Naive B cell (primary cell): ENCODE data around the gene DZIP3. TPM values are rescaled to one million over a fixed set of nuclear protein-coding genes. Genes with fewer than 3 reads are reported as not detected.
"Not testable (repeated sequence)": the region's sequence is repeated elsewhere in the genome, so short reads cannot be mapped to it uniquely, and the experiment has no call there.

Experiments used
- ATAC-seq, 2 donors: fragments of 150-1000 bp; cut with Tn5 transposase; 2 replicates each; pipeline ENCODE4 v1.10.0; 2021; ENCODE audit warnings: low read depth in 2 of 2, mild to moderate bottlenecking in 2 of 2, moderate library complexity in 2 of 2
- DNase-seq: peaks from one replicate; pipeline ENCODE4 v3.0.0; 2022
- H3K27ac Mint-ChIP-seq, 6 donors: one replicate each; pipeline ENCODE4 v1.8.0; 2020 to 2022; ENCODE audit warnings: mild to moderate bottlenecking in 6 of 6, mixed read lengths in 6 of 6, moderate library complexity in 5 of 6, inconsistent platforms in 2 of 6
- H3K27me3 Mint-ChIP-seq, 3 donors: one replicate each; pipeline ENCODE4 v1.8.0; 2021 to 2022; ENCODE audit warnings: mixed read lengths in 3 of 3, mild to moderate bottlenecking in 1 of 3
- H3K36me3 Mint-ChIP-seq, 2 donors: one replicate each; pipeline ENCODE4 v1.8.0; 2020 to 2022; ENCODE audit warnings: mixed read lengths in 2 of 2, inconsistent platforms in 1 of 2, mild to moderate bottlenecking in 1 of 2
- H3K4me1 Mint-ChIP-seq, 3 donors: one replicate each; pipeline ENCODE4 v1.8.0; 2020 to 2022; ENCODE audit warnings: mixed read lengths in 3 of 3, inconsistent platforms in 1 of 3, mild to moderate bottlenecking in 1 of 3, moderate library complexity in 1 of 3
- H3K4me3 Mint-ChIP-seq, 8 donors: one replicate each; pipeline ENCODE4 v1.8.0; 2020 to 2022; ENCODE audit warnings: mild to moderate bottlenecking in 8 of 8, mixed read lengths in 8 of 8, moderate library complexity in 8 of 8, inconsistent platforms in 2 of 8
- H3K9me3 Mint-ChIP-seq, 7 donors: one replicate each; pipeline ENCODE4 v1.8.0; 2020 to 2022; ENCODE audit warnings: mixed read lengths in 7 of 7, mild to moderate bottlenecking in 5 of 7, inconsistent platforms in 2 of 7, moderate library complexity in 1 of 7
- polyA plus RNA-seq, 6 donors: library from polyadenylated mRNA; unstranded; fragments of 300-500 nt; fragmentation: Illumina TruSeq; gene quantifications; one replicate each; pipeline ENCODE4 v1.2.3, GENCODE V29; 2021; ENCODE audit warnings: low read depth in 6 of 6

The DZIP3 gene
- polyA plus RNA-seq, 6 donors from 2014 or later: 10.0 to 21.7 (median 17.6) TPM

DNA sequence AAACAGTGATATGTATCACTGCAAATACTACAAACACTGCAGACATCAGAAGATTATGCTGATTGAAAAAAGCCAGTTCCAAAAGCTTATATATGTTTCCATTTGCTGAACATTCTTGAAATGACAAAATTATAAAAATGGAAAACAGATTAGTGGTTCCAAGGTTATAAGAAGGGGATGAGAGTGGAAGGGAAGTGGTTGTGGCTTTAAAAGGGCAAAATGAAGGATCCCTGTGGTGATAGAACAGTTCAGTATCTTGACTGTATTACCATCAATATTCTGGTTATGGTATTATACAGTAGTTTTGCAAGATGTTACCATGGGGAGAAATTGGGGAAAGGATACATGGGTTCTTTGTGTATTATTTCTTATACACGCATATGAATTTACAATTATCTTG is 77.8 kb downstream of the DZIP3 start:
- DNase-seq: no peak
- H3K36me3 Mint-ChIP-seq: peaks cover 6% of the 10 kb centered on the region in 2 donors
- no peaks in the 10 kb centered on the region for H3K27me3 Mint-ChIP-seq
- no peaks in the 10 kb centered on the region for H3K9me3 Mint-ChIP-seq
- H3K4me3 Mint-ChIP-seq: no peak overlapping the region
- peak overlapping the region in 1 of 6 donors; percentile 24 for H3K27ac Mint-ChIP-seq
- no peak for ATAC-seq
- H3K4me1 Mint-ChIP-seq: peaks cover 15 to 26% (median 17%) of the 10 kb centered on the region in 3 donors

DNA sequence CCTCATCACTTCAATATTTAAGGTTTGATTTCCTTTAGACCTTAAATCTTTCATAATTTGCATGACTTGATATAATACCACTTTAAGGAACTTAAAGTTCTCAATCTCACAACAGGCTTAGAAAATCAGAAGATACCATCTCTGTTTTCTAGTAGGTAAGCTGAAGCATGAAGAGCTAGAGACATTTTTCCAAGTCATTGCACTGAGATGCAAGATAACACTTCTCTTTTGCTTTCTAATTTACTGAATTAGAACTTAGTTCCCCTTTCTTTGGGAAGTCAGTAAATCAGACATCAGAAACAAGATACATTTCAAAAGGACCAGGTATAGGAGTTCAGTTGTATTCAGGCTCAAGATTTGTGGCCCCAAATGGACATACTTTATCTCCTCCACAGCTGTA is 79.7 kb downstream of the DZIP3 start:
- Mint-ChIP-seq H3K27me3 (no peaks in the 10 kb centered on the region), H3K4me3 (peak overlapping the region in 6 of 8 donors; percentile 9 to 72 (median 23)), H3K9me3 (no peaks in the 10 kb centered on the region), H3K36me3 (peaks cover 6 to 10% of the 10 kb centered on the region in 2 donors), H3K4me1 (peaks cover 16 to 26% (median 18%) of the 10 kb centered on the region in 3 donors), H3K27ac (peak overlapping the region; percentile 32 to 78 (median 64))
- ATAC-seq (peak; percentile 98), DNase-seq (peak; percentile 50)

DNA sequence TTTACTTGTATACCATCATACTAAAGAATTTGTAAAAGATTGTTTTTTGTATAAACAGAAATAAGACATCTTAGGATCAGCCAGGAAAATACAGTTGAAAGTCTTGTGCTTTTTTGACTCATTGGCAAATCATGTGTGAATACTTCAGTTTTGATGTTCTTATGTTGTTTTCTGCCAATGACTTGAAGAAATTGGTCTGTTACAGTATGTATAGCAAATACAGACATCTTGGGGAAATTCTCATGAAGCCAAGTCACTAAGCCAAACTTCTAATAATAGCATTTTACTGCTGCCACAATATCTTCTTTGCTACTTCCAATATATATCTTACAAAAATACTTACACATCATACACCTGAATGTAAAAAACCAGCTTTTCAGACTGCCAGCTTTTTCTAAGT is 83.2 kb downstream of the DZIP3 start:
- DNase-seq (no peak), ATAC-seq (no peak)
- Mint-ChIP-seq H3K9me3 (no peaks in the 10 kb centered on the region), H3K27ac (no peak overlapping the region), H3K4me1 (peaks cover 11 to 18% (median 13%) of the 10 kb centered on the region in 3 donors), H3K36me3 (peaks cover 10 to 28% of the 10 kb centered on the region in 2 donors), H3K27me3 (no peaks in the 10 kb centered on the region), H3K4me3 (no peak overlapping the region)

DNA sequence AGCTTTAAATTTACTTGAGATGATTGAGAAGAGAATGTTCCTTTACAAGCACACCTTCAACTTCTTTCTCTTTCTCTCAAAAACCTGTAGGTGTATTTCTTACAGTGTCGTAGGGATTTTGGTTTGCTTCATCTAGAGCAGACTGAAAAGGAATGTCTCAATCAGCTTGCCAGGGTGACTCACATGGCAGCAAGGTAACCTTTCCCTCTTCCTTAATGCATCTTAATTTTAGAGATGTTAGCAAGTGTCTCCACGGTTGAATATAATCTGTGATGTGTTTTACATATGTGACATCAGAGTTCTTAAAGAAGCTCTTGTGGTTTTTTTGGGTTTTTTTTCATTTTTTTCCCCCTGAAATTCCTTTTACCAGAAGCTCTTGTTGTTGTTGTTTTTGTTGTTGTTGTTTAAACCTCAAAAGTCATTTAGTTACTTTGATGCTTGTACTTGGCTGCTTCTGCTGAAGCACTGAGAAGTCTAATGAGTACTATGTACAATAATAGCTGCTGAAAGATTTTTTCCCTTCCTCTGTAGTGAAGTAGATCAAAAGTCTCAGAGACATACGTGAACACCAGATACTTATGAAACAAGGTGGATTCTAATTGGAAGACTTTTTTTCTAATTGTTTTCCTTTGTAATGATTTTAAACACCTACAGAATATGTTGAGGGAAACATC is 84.6 kb downstream of the DZIP3 start:
- Mint-ChIP-seq H3K9me3 (no peaks in the 10 kb centered on the region), H3K36me3 (peaks cover 20 to 33% of the 10 kb centered on the region in 2 donors), H3K27ac (no peak overlapping the region), H3K4me3 (no peak overlapping the region), H3K4me1 (peaks cover 5 to 11% (median 7%) of the 10 kb centered on the region in 3 donors), H3K27me3 (no peaks in the 10 kb centered on the region)
- ATAC-seq (no peak), DNase-seq (no peak)

DNA sequence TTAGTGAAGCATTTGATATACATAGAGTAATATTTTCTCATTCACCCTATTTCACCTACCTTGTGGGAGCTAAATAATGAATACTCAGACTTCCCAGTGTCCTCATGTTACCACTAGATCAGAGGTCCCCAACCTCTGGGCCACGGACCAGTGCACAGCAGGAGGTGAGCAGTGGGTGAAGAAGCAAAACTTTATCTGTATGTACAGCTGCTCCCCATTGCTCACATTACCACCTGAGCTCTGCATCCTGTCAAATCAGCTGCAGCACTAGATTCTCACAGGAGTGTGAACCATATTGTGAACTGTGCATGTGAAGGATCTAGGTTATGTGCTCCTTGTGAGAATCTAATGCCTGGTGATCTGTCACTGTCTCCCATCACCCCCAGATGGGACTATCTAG is 88.3 kb downstream of the DZIP3 start:
- Mint-ChIP-seq H3K4me3 (no peak overlapping the region), H3K27me3 (no peaks in the 10 kb centered on the region), H3K9me3 (no peaks in the 10 kb centered on the region), H3K27ac (no peak overlapping the region), H3K4me1 (peaks cover 0 to 2% (median 0%) of the 10 kb centered on the region in 3 donors), H3K36me3 (peaks cover 20 to 28% of the 10 kb centered on the region in 2 donors)
- ATAC-seq (no peak), DNase-seq (no peak)

DNA sequence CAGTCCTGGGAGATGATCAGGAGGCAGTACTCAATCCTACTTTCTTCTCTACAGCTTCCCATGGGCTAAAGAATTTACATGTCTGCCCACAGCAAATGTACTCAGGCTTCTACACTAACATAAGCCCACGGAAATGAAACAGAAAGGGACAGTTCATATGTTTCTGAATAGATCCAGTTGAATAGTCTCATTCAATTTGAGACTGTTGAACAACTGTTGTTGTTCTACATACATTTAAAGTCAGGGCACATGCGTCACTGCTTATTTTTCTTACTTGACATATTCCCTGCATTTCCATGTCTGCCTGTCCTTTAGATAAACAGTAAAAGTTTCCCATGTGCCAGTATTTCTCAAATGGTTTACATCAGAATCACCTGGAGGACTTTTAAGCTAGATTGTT is 102.8 kb downstream of the DZIP3 start:
- not testable (repeated sequence) for DNase-seq, H3K4me3 Mint-ChIP-seq, ATAC-seq, H3K4me1 Mint-ChIP-seq, H3K27me3 Mint-ChIP-seq
- Mint-ChIP-seq H3K36me3 (peaks cover 42 to 64% of the 10 kb centered on the region in 2 donors), H3K27ac (peak overlapping the region in 1 of 6 donors; percentile 51), H3K9me3 (peaks cover 6 to 15% (median 8%) of the 10 kb centered on the region in 7 donors)

DNA sequence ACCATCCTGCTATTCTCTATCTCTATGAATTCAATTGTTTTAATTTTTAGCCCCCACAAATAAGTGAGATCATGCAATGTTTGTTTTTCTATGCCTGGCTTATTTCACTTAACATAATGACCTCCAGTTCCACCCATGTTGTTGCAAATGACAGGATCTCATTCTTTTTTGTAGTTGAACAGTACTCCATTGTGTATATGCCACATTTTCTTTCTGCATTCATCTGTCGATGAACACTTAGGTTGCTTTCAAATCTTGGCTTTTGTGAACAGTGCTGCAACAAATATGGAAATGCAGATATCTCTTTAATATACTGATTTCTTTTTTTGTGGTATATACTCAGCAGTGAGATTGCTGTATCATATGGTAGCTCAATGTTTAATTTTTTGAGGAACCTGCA is 108.9 kb downstream of the DZIP3 start:
- ATAC-seq (no peak), DNase-seq (no peak)
- Mint-ChIP-seq H3K4me3 (no peak overlapping the region), H3K27ac (peak overlapping the region in 1 of 6 donors; percentile 15), H3K9me3 (peaks cover 7 to 32% (median 11%) of the 10 kb centered on the region in 7 donors), H3K36me3 (peaks cover 18 to 29% of the 10 kb centered on the region in 2 donors), H3K27me3 (no peaks in the 10 kb centered on the region), H3K4me1 (no peaks in the 10 kb centered on the region)

DNA sequence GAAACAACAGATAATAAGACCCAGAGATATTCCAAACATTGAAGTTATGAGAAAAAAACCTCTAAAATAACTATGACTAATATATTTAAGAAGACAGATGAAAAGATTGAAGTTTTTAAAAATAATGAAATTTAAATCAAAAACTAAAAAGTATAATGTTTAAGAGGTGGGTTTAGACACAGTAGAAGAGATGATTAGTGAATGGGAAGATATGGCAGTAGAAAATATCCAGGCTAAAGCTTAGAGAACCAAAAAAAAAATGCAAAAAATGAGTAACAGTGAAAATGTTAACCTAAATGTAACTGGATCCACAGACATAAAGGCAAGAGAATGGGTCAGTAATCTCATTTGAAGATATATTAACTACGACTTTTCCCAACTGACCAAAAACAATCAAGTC is 115.5 kb downstream of the DZIP3 start:
- no peak for DNase-seq
- ATAC-seq: no peak
- peaks cover 9 to 33% of the 10 kb centered on the region in 2 donors for H3K36me3 Mint-ChIP-seq
- peaks cover 0 to 6% (median 0%) of the 10 kb centered on the region in 3 donors for H3K27me3 Mint-ChIP-seq
- no peak overlapping the region for H3K27ac Mint-ChIP-seq
- no peaks in the 10 kb centered on the region for H3K4me1 Mint-ChIP-seq
- H3K9me3 Mint-ChIP-seq: peaks cover 10 to 42% (median 20%) of the 10 kb centered on the region in 7 donors
- H3K4me3 Mint-ChIP-seq: no peak overlapping the region

DNA sequence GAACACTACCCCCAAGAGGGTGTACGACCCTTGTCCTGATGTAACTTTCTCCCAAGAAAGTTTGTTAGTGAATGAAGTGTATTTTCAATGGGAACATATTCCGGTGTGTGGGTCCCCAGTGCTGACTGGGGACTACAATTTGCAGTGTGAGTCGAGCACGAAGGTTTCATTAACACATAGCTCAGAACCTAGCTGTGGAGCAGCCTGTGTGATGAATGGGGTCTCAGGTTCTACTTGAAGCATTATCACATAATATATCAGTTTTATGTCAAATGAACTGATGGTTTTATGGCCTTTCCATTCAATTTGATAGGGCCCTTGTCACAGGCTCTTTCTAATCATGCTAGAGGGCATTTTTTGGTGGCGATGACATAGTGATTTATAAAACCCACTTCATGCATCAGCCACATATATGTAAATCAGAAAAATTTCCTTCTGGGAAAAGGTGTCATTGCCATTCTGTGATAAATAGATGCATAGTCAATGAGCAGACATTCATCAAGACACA is 123.5 kb downstream of the DZIP3 start:
- H3K36me3 Mint-ChIP-seq: peaks cover 0 to 4% of the 10 kb centered on the region in 2 donors
- DNase-seq: no peak
- H3K4me3 Mint-ChIP-seq: no peak overlapping the region
- no peak overlapping the region for H3K27ac Mint-ChIP-seq
- no peaks in the 10 kb centered on the region for H3K4me1 Mint-ChIP-seq
- ATAC-seq: no peak
- peaks cover 0 to 4% (median 0%) of the 10 kb centered on the region in 7 donors for H3K9me3 Mint-ChIP-seq
- H3K27me3 Mint-ChIP-seq: peaks cover 14 to 23% (median 18%) of the 10 kb centered on the region in 3 donors

DNA sequence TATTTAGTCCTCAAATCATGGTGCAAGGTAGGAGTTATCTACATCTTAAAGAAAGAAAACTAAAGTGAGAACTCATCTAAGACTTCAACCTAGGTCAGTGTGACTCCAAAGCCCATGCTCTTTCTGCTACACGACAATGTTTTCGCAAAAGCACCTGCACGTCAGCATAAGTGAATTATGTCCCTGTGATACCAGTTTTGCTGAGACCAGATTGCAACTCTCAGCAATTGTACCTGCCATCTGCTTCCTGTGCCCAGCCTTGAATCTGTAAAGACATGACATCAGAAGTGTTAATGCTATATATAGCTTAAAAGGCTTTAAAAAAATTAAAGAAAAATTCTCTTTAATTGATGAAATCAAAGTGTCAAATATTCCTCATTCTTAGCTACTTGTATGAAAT is 124.3 kb downstream of the DZIP3 start:
- DNase-seq: no peak
- peaks cover 0 to 4% (median 0%) of the 10 kb centered on the region in 7 donors for H3K9me3 Mint-ChIP-seq
- no peak overlapping the region for H3K27ac Mint-ChIP-seq
- H3K36me3 Mint-ChIP-seq: peaks cover 0 to 4% of the 10 kb centered on the region in 2 donors
- H3K4me1 Mint-ChIP-seq: no peaks in the 10 kb centered on the region
- H3K27me3 Mint-ChIP-seq: peaks cover 19 to 24% (median 23%) of the 10 kb centered on the region in 3 donors
- peak in 1 of 2 donors; percentile 27 for ATAC-seq
- H3K4me3 Mint-ChIP-seq: no peak overlapping the region

DNA sequence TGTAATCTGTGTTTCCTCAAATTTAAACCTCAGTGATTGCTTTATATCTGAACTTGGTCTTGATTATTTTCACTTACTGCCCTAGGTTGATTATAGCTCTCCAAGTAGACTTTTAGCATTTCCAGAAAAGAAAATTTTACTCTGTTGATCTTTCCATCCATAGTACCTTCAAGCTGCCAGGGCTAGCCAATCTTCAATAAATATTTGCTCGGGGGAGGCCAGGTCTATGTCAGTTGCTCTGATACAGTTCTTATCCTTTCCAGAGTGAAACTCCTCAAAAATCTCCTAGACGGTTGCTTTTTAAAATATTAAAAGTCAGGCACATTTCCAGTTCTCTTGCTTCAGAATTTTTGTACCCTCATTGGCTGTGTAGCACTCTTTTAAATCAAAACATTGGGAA is 128.9 kb downstream of the DZIP3 start:
- peaks cover 0 to 4% of the 10 kb centered on the region in 2 donors for H3K36me3 Mint-ChIP-seq

DNA sequence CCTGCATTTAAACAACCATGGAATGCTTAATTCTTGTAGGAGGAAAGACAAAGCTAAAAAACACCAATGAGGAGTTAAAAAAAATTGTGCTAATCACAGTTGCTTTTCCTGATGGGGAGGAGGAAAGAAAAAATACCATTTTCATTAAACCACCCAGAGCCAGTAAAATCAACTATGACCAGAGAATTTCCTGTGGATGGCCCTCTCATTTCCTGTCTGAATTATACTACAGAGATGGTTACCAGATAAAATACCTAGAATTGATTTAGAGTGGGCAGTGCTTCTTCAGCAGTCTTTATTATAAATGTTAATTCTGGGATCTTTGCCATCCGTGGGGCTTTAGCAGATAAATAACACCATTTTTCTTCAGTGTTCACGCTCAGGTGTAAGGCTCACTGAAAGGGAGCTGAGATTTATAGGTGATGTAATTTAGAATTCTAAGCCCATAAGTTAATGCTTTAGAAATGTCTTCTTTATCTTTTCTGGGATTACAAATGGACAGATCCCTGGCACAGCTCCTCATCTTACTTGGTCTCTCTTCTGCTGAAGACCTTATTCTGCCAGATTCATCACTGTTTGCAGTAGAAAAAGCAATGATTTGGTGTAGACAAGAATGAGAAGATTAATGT is 129.8 kb downstream of the DZIP3 start:
- no peak overlapping the region for H3K27ac Mint-ChIP-seq
- H3K4me3 Mint-ChIP-seq: no peak overlapping the region
- peaks cover 0 to 4% of the 10 kb centered on the region in 2 donors for H3K36me3 Mint-ChIP-seq
- peaks cover 3 to 4% (median 4%) of the 10 kb centered on the region in 3 donors for H3K4me1 Mint-ChIP-seq
- peaks cover 0 to 14% (median 4%) of the 10 kb centered on the region in 7 donors for H3K9me3 Mint-ChIP-seq
- H3K27me3 Mint-ChIP-seq: peaks cover 4 to 17% (median 10%) of the 10 kb centered on the region in 3 donors
- DNase-seq (no peak), ATAC-seq (no peak)

More for the DNA sequence above, 128.9 kb downstream of the DZIP3 start:
- H3K4me3 Mint-ChIP-seq: no peak overlapping the region
- H3K9me3 Mint-ChIP-seq: peaks cover 0 to 14% (median 3%) of the 10 kb centered on the region in 7 donors
- peaks cover 4 to 18% (median 12%) of the 10 kb centered on the region in 3 donors for H3K27me3 Mint-ChIP-seq
- H3K27ac Mint-ChIP-seq: no peak overlapping the region
- no peak for DNase-seq
- no peak for ATAC-seq
- no peaks in the 10 kb centered on the region for H3K4me1 Mint-ChIP-seq

DNA sequence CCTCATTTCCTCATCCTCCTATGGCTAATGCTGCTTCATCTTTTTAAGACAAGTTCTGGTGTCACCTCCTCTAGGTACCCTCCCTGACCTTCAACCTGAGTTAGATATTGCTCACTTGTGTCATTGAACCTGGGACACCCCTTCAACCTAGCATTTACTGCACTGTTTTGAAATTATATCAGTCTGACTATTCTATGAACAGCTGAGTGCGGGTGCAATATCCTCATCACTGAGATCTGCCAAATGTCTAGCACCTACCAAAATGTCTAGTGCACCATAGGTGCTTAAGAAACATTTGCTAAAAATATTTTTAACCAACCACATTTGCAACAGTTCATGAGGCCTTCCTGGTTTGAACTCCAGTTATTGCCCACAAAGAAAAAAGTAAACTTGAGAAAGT is 133.2 kb downstream of the DZIP3 start:
- H3K27ac Mint-ChIP-seq: no peak overlapping the region
- ATAC-seq: no peak
- no peaks in the 10 kb centered on the region for H3K36me3 Mint-ChIP-seq
- no peak for DNase-seq
- no peak overlapping the region for H3K4me3 Mint-ChIP-seq
- H3K4me1 Mint-ChIP-seq: peaks cover 4 to 7% (median 5%) of the 10 kb centered on the region in 3 donors
- peaks cover 4 to 10% (median 8%) of the 10 kb centered on the region in 3 donors for H3K27me3 Mint-ChIP-seq
- H3K9me3 Mint-ChIP-seq: peaks cover 0 to 14% (median 4%) of the 10 kb centered on the region in 7 donors
